ENCODE measurements around the gene PRKCH. TPM values are rescaled to one million over a fixed set of nuclear protein-coding genes. Genes with fewer than 3 reads are reported as not detected.

The PRKCH gene
- total and polyA plus RNA-seq, 9 of the 15 experiments (the other 6 are each of a cell fraction or from before 2014, with no cell fraction given): 0.61 to 4.4 (median 4.0) TPM

GRCh38 chr14:61591862-61592261 lies 270.5 kb downstream of the PRKCH start:
- POLR2A ChIA-PET: no interaction called here
- no TSS peak for BruUV-seq (replicated peaks)
- Histone ChIP-seq H3K9me1 (ENCODE audit: control insufficient read depth, insufficient read depth, low read length) (no peaks in the 10 kb centered on the region), H3K4me3 (no peak overlapping the region), H3K9ac (ENCODE audit: insufficient read depth in 1 of 2, low read depth in 2 of 2, low read length in 2 of 2) (no peak overlapping the region), H3K27ac (ENCODE audit: extremely low read depth, low read depth, low read length) (no peak overlapping the region), H3K36me3 (ENCODE audit: control insufficient read depth, insufficient read depth, low read length) (no peaks in the 10 kb centered on the region), H3K27me3 (ENCODE audit: control insufficient read depth in 2 of 2, insufficient read depth in 2 of 2, low read length in 2 of 2) (peaks cover 0 to 20% of the 10 kb centered on the region in 2 experiments; a peak in 3 of 5 replicates), H3K4me2 (ENCODE audit: insufficient read depth, low read length) (no peak overlapping the region), H2AFZ (ENCODE audit: low read depth, low read length) (no peak overlapping the region), H3K4me1 (replicated peaks in 1 of 2; ENCODE audit: control insufficient read depth in 2 of 2, insufficient read depth in 2 of 2, low read length in 2 of 2) (no peaks in the 10 kb centered on the region), H4K20me1 (replicated peaks; ENCODE audit: control insufficient read depth, insufficient read depth, low read length) (no peaks in the 10 kb centered on the region), H3K79me2 (ENCODE audit: control insufficient read depth, insufficient read depth, low read length) (no peaks in the 10 kb centered on the region), H3K9me3 (replicated peaks; ENCODE audit: control insufficient read depth, insufficient read depth, low read depth, low read length) (no peaks in the 10 kb centered on the region)
- intact Hi-C loops (cut with micrococcal nuclease) (no loop called here), in situ Hi-C loops (cut with MboI) (no loop called here)
- CTCF ChIA-PET (ENCODE audit: low intra/inter-chr PET ratio): no interaction called here
- TF ChIP-seq MCM7 (IDR thresholded peaks at IDR 0.05): no peak
- TF ChIP-seq, protein P1, sequence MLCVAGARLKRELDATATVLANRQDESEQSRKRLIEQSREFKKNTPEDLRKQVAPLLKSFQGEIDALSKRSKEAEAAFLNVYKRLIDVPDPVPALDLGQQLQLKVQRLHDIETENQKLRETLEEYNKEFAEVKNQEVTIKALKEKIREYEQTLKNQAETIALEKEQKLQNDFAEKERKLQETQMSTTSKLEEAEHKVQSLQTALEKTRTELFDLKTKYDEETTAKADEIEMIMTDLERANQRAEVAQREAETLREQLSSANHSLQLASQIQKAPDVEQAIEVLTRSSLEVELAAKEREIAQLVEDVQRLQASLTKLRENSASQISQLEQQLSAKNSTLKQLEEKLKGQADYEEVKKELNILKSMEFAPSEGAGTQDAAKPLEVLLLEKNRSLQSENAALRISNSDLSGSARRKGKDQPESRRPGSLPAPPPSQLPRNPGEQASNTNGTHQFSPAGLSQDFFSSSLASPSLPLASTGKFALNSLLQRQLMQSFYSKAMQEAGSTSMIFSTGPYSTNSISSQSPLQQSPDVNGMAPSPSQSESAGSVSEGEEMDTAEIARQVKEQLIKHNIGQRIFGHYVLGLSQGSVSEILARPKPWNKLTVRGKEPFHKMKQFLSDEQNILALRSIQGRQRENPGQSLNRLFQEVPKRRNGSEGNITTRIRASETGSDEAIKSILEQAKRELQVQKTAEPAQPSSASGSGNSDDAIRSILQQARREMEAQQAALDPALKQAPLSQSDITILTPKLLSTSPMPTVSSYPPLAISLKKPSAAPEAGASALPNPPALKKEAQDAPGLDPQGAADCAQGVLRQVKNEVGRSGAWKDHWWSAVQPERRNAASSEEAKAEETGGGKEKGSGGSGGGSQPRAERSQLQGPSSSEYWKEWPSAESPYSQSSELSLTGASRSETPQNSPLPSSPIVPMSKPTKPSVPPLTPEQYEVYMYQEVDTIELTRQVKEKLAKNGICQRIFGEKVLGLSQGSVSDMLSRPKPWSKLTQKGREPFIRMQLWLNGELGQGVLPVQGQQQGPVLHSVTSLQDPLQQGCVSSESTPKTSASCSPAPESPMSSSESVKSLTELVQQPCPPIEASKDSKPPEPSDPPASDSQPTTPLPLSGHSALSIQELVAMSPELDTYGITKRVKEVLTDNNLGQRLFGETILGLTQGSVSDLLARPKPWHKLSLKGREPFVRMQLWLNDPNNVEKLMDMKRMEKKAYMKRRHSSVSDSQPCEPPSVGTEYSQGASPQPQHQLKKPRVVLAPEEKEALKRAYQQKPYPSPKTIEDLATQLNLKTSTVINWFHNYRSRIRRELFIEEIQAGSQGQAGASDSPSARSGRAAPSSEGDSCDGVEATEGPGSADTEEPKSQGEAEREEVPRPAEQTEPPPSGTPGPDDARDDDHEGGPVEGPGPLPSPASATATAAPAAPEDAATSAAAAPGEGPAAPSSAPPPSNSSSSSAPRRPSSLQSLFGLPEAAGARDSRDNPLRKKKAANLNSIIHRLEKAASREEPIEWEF (CRISPR knock-in tag; IDR thresholded peaks at IDR 0.05): no peak
- TF ChIP-seq HDGF (IDR thresholded peaks at IDR 0.05): no peak
- TF ChIP-seq, protein P2, sequence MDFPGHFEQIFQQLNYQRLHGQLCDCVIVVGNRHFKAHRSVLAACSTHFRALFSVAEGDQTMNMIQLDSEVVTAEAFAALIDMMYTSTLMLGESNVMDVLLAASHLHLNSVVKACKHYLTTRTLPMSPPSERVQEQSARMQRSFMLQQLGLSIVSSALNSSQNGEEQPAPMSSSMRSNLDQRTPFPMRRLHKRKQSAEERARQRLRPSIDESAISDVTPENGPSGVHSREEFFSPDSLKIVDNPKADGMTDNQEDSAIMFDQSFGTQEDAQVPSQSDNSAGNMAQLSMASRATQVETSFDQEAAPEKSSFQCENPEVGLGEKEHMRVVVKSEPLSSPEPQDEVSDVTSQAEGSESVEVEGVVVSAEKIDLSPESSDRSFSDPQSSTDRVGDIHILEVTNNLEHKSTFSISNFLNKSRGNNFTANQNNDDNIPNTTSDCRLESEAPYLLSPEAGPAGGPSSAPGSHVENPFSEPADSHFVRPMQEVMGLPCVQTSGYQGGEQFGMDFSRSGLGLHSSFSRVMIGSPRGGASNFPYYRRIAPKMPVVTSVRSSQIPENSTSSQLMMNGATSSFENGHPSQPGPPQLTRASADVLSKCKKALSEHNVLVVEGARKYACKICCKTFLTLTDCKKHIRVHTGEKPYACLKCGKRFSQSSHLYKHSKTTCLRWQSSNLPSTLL (IDR thresholded peaks at IDR 0.05): no peak
- TF ChIP-seq XRCC3 (IDR thresholded peaks at IDR 0.05): no peak
- no peak for TF ChIP-seq ZNF511 (CRISPR knock-in tag; IDR thresholded peaks at IDR 0.05)
- TF ChIP-seq ZNF583 (CRISPR knock-in tag; IDR thresholded peaks at IDR 0.05): no peak
- TF ChIP-seq ZFP36 (IDR thresholded peaks at IDR 0.05; ENCODE audit: low read depth, low read length, partially characterized antibody): no peak
- FAIRE-seq (no peak), ATAC-seq (no peak), DNase-seq (ENCODE audit: extremely low read depth in 1 of 4, low spot score in 3 of 4) (no peak)
- 0% methylated on average over 2 of the region's 2 CpGs for WGBS (ENCODE audit: insufficient coverage, low coverage, missing lambda C conversion rate)
